ENCODE measurements around the gene PRDM8. TPM values are rescaled to one million over a fixed set of nuclear protein-coding genes. Genes with fewer than 3 reads are reported as not detected.

PRDM8 gene
- total RNA-seq, 1 donor, result 3.6 TPM

DNA sequence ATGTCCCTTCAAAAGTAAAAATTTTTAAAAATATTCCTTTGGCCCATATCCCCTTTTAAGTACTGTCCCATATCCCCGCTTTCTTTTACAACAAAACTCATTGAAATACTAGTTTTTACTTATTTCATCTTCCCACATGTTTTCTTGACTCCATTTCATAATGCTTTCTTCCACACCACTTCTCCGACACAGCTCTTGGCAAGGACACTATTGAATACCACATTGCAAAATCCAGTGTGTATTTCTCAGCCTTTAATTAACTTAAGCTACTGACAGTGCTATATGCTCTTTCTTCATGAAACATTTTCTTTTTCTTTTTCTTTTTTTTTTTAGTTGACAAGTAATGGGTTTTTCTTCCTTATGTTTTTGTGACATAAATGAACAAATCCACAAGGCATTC, 28.8 kb downstream of the PRDM8 start:
- H2AFZ ChIP-seq (ENCODE audit: low read length), result peak overlapping the region; percentile 64
- H3K4me2 ChIP-seq (ENCODE audit: insufficient read depth, low read length), result peak overlapping the region; percentile 63
- no peak overlapping the region for H3K4me3 ChIP-seq (ENCODE audit: insufficient read depth, low read length)

DNA sequence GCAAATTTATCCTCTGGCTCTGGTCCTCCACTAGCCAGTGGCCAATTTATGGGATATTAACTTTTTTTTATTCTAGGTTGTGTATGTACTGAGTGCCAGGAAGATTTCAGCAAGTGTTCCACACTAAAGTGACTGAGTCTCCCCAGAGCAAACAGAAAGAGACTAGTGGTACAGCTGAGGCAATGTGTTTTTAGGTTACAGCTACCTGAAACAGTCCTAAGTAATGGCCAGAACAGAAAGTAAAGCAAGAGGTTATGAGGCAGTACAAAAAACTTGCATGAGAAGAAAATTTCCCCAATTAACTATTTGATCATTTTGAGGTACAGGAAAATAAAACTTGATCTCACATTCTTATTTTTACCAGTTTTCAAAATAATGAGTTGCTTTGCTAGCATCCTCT, 31.2 kb downstream of the PRDM8 start:
- DNase-seq (ENCODE audit: insufficient read length, low spot score, missing footprints), result no peak
- Histone ChIP-seq H4K20me1 (ENCODE audit: insufficient read depth, low read length) (no peaks in the 10 kb centered on the region), H3K27ac (ENCODE audit: low read depth, low read length) (no peak overlapping the region), H3K79me2 (ENCODE audit: insufficient read depth, low read length) (peaks cover 27% of the 10 kb centered on the region), H3K36me3 (ENCODE audit: insufficient read depth, low read length) (no peaks in the 10 kb centered on the region), H3K27me3 (ENCODE audit: insufficient read depth, low read length) (no peaks in the 10 kb centered on the region), H2AFZ (ENCODE audit: low read length) (no peak overlapping the region), H3K4me1 (ENCODE audit: insufficient read depth, low read length) (peaks cover 28% of the 10 kb centered on the region), H3K4me2 (ENCODE audit: insufficient read depth, low read length) (peak overlapping the region; percentile 66), H3K4me3 (ENCODE audit: insufficient read depth, low read length) (no peak overlapping the region), H3K9me3 (ENCODE audit: low read depth, low read length) (no peaks in the 10 kb centered on the region)
- TF ChIP-seq, protein P1, sequence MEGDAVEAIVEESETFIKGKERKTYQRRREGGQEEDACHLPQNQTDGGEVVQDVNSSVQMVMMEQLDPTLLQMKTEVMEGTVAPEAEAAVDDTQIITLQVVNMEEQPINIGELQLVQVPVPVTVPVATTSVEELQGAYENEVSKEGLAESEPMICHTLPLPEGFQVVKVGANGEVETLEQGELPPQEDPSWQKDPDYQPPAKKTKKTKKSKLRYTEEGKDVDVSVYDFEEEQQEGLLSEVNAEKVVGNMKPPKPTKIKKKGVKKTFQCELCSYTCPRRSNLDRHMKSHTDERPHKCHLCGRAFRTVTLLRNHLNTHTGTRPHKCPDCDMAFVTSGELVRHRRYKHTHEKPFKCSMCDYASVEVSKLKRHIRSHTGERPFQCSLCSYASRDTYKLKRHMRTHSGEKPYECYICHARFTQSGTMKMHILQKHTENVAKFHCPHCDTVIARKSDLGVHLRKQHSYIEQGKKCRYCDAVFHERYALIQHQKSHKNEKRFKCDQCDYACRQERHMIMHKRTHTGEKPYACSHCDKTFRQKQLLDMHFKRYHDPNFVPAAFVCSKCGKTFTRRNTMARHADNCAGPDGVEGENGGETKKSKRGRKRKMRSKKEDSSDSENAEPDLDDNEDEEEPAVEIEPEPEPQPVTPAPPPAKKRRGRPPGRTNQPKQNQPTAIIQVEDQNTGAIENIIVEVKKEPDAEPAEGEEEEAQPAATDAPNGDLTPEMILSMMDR (IDR thresholded peaks at IDR 0.05; ENCODE audit: extremely low read depth, low read depth, low read length), result no peak

More for the DNA sequence above, 28.8 kb downstream of the PRDM8 start:
- Histone ChIP-seq H3K36me3 (ENCODE audit: insufficient read depth, low read length) (no peaks in the 10 kb centered on the region), H4K20me1 (ENCODE audit: insufficient read depth, low read length) (no peaks in the 10 kb centered on the region), H3K9me3 (ENCODE audit: low read depth, low read length) (no peaks in the 10 kb centered on the region), H3K4me1 (ENCODE audit: insufficient read depth, low read length) (peaks cover 24% of the 10 kb centered on the region), H3K79me2 (ENCODE audit: insufficient read depth, low read length) (peaks cover 26% of the 10 kb centered on the region), H3K27ac (ENCODE audit: low read depth, low read length) (peak overlapping the region; percentile 51), H3K27me3 (ENCODE audit: insufficient read depth, low read length) (no peaks in the 10 kb centered on the region)
- no peak for DNase-seq (ENCODE audit: insufficient read length, low spot score, missing footprints)
- TF ChIP-seq, protein P1 (IDR thresholded peaks at IDR 0.05; ENCODE audit: extremely low read depth, low read depth, low read length), result no peak

DNA sequence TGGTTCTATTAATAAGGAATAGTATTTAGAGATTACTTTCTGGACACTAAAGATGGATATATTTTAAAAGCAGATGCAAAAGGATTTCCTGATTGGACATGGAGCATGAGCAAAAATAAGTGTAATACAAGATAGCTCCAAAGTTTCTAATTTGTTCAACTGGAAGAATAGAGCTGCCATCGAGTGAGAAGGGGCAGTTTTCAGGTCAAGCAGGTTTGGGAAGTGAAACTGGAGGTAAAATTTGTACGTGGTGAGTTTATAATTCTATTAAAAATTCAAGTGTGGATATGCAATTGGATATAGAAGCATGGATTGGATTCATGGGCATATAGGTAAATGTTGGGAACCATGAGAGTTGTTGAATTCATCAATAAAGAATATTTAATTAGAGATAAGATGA, 31.8 kb downstream of the PRDM8 start:
- no peak for DNase-seq (ENCODE audit: insufficient read length, low spot score, missing footprints)
- Histone ChIP-seq H3K4me3 (ENCODE audit: insufficient read depth, low read length) (no peak overlapping the region), H3K4me2 (ENCODE audit: insufficient read depth, low read length) (peak overlapping the region; percentile 66), H3K9me3 (ENCODE audit: low read depth, low read length) (no peaks in the 10 kb centered on the region), H4K20me1 (ENCODE audit: insufficient read depth, low read length) (no peaks in the 10 kb centered on the region), H3K36me3 (ENCODE audit: insufficient read depth, low read length) (no peaks in the 10 kb centered on the region), H3K79me2 (ENCODE audit: insufficient read depth, low read length) (peaks cover 30% of the 10 kb centered on the region), H3K27ac (ENCODE audit: low read depth, low read length) (no peak overlapping the region), H3K27me3 (ENCODE audit: insufficient read depth, low read length) (no peaks in the 10 kb centered on the region), H3K4me1 (ENCODE audit: insufficient read depth, low read length) (peaks cover 34% of the 10 kb centered on the region), H2AFZ (ENCODE audit: low read length) (peak overlapping the region; percentile 52)
- TF ChIP-seq, protein P1 (IDR thresholded peaks at IDR 0.05; ENCODE audit: extremely low read depth, low read depth, low read length), result no peak

DNA sequence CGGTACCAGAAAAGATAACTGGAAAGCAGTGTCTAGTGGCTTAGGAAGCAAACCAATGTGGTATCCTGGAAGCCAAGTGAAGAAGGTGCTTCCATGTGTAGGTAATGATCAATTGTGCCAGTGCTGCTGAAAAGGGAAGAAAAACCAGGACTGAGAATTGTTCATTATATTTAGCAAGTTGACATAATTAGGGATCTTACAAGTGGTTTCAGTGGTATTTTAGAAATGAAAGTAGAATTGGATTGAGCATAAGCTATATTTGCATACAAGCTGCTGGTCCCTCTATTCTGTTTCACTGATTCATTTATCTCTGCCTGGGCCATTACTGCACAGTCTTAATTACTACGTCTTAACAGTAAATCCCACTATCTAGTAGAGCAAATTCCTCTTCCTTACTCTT, 32.3 kb downstream of the PRDM8 start:
- TF ChIP-seq, protein P1 (IDR thresholded peaks at IDR 0.05; ENCODE audit: extremely low read depth, low read depth, low read length), result no peak
- Histone ChIP-seq H3K4me1 (ENCODE audit: insufficient read depth, low read length) (peaks cover 39% of the 10 kb centered on the region), H3K4me3 (ENCODE audit: insufficient read depth, low read length) (peak overlapping the region; percentile 14)

More for the DNA sequence above, 32.3 kb downstream of the PRDM8 start:
- no peak overlapping the region for H3K27ac ChIP-seq (ENCODE audit: low read depth, low read length)
- DNase-seq (ENCODE audit: insufficient read length, low spot score, missing footprints), result no peak
- H3K27me3 ChIP-seq (ENCODE audit: insufficient read depth, low read length), result no peaks in the 10 kb centered on the region
- no peaks in the 10 kb centered on the region for H3K36me3 ChIP-seq (ENCODE audit: insufficient read depth, low read length)
- H3K9me3 ChIP-seq (ENCODE audit: low read depth, low read length), result no peaks in the 10 kb centered on the region
- H3K79me2 ChIP-seq (ENCODE audit: insufficient read depth, low read length), result peaks cover 30% of the 10 kb centered on the region
- peak overlapping the region; percentile 66 for H3K4me2 ChIP-seq (ENCODE audit: insufficient read depth, low read length)
- peak overlapping the region; percentile 52 for H2AFZ ChIP-seq (ENCODE audit: low read length)
- no peaks in the 10 kb centered on the region for H4K20me1 ChIP-seq (ENCODE audit: insufficient read depth, low read length)
